Endothelial cell (in vitro differentiated cells): Measurements from ENCODE around the gene RABGGTA. TPM values are rescaled to one million over a fixed set of nuclear protein-coding genes. Genes with fewer than 3 reads are reported as not detected.

ENCODE experiments used
- DNase-seq: peaks from one replicate; pipeline ENCODE4 v3.0.0; 2021; ENCODE audit warnings: low spot score
- H3K27ac Mint-ChIP-seq: one replicate; pipeline ENCODE4 v1.8.0; 2021; ENCODE audit warnings: mixed read lengths, inconsistent platforms; ENCODE audit not compliant: unreplicated experiment
- H3K27me3 Mint-ChIP-seq: one replicate; pipeline ENCODE4 v1.8.0; 2021; ENCODE audit warnings: mild to moderate bottlenecking, moderate library complexity, mixed read lengths, inconsistent platforms; ENCODE audit not compliant: unreplicated experiment
- H3K36me3 Mint-ChIP-seq: one replicate; pipeline ENCODE4 v1.8.0; 2021; ENCODE audit warnings: mild to moderate bottlenecking, low read depth, mixed read lengths, inconsistent platforms; ENCODE audit not compliant: unreplicated experiment
- H3K4me1 Mint-ChIP-seq: one replicate; pipeline ENCODE4 v1.8.0; 2021; ENCODE audit warnings: mild to moderate bottlenecking, mixed read lengths, inconsistent platforms; ENCODE audit not compliant: unreplicated experiment
- H3K4me3 Mint-ChIP-seq: one replicate; pipeline ENCODE4 v1.8.0; 2021; ENCODE audit warnings: mild to moderate bottlenecking, mixed read lengths, inconsistent platforms; ENCODE audit not compliant: unreplicated experiment
- H3K9me3 Mint-ChIP-seq: one replicate; pipeline ENCODE4 v1.8.0; 2021; ENCODE audit warnings: mixed read lengths, inconsistent platforms; ENCODE audit not compliant: unreplicated experiment
- CTCF ChIP-seq: fragments of 200-600 bp; sonication (generic); IDR thresholded peaks from one replicate; pipeline ENCODE4 v1.5.0; 2021; ENCODE audit warnings: antibody characterized with exemption; ENCODE audit not compliant: unreplicated experiment
- total RNA-seq: library from RNA; stranded (reverse); fragmentation: NEBNext Ultra II Directional; extraction: Animal tissue kit (Norgen Biotek cat#: 25700); gene quantifications from one replicate; pipeline ENCODE4 v1.2.1, GENCODE V29; 2021; ENCODE audit not compliant: unreplicated experiment

The RABGGTA gene
- total RNA-seq, 1 donor from 2014 or later: 17.7 TPM

DNA sequence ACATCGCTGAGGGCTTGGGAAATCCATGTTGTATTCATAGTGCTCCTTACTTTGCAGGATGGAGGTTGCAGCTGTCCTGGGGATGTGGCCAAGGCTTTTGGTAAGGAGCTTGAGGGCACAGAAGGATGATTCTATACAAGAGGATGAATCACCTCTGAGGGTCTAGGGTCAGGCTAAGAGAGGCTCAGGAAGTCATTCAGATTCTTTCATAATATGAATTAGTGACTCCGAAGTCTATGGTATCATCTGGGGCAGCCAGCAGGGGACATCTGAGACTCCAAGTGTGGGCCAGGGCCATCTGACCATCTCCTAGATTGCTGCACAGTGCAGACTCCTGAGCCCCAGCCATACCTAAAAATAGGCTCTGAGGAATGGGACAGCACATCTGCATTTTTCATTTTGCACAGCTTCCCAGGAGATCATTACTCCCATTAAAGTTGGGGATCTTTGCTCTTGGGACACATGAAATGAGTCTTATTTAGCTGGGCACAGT is 33.9 kb downstream of the RABGGTA start:
- Mint-ChIP-seq H3K4me1 (peaks cover 12% of the 10 kb centered on the region), H3K36me3 (peaks cover 42% of the 10 kb centered on the region), H3K4me3 (peak overlapping the region; percentile 58), H3K9me3 (no peaks in the 10 kb centered on the region), H3K27me3 (peaks cover 6% of the 10 kb centered on the region), H3K27ac (no peak overlapping the region)
- DNase-seq: no peak
- no peak for TF ChIP-seq CTCF

GRCh38 chr14:24236689-24237462 is 34.5 kb downstream of the RABGGTA start:
- H3K36me3 Mint-ChIP-seq: peaks cover 42% of the 10 kb centered on the region

DNA sequence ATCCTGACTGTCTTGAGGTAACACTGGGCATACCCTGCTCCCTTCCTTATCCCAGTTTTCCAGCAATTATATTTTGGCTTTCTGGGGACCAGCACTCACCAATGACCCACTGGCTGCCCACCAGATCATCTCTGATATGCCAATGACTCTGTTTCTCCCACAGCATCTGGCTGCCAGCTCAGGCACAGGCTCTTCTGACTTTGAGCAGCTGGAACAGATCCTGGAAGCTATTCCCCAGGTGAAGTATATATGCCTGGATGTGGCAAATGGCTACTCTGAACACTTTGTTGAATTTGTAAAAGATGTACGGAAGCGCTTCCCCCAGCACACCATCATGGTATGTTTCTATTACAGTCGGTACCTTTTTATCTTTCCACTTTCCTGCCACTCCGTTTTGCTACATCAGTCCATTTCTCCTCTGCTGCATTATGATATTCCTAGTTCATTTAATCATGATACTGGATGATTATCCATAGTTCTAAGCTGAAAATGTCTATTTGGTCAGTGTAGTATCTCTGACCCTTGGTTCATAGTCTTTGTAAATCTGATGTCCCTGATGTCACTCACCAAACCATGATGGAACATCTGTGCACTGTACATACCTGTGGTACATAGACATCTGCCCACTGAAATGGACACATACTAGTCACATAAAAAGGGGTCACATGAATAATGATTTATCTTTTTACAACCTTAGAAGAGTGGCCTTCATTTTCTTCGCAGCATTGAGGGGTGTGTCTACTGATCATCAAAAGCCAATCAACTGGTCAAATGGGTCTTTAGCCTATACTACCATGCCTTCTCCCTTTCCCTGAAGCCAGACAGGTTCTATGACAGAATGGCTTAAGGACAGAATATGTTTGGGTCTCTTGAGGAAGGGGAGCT is 35.4 kb downstream of the RABGGTA start:
- H3K4me3 Mint-ChIP-seq: peak overlapping the region; percentile 40
- H3K27me3 Mint-ChIP-seq: peaks cover 6% of the 10 kb centered on the region
- peaks cover 42% of the 10 kb centered on the region for H3K36me3 Mint-ChIP-seq
- no peaks in the 10 kb centered on the region for H3K9me3 Mint-ChIP-seq
- TF ChIP-seq CTCF: no peak
- no peak for DNase-seq
- H3K27ac Mint-ChIP-seq: no peak overlapping the region
- peaks cover 17% of the 10 kb centered on the region for H3K4me1 Mint-ChIP-seq

More at GRCh38 chr14:24236689-24237462, 34.5 kb downstream of the RABGGTA start:
- no peak overlapping the region for H3K27ac Mint-ChIP-seq
- no peak for TF ChIP-seq CTCF
- H3K27me3 Mint-ChIP-seq: peaks cover 6% of the 10 kb centered on the region
- H3K4me1 Mint-ChIP-seq: peaks cover 12% of the 10 kb centered on the region
- peak overlapping the region; percentile 26 for H3K4me3 Mint-ChIP-seq
- no peak for DNase-seq
- H3K9me3 Mint-ChIP-seq: no peaks in the 10 kb centered on the region

DNA sequence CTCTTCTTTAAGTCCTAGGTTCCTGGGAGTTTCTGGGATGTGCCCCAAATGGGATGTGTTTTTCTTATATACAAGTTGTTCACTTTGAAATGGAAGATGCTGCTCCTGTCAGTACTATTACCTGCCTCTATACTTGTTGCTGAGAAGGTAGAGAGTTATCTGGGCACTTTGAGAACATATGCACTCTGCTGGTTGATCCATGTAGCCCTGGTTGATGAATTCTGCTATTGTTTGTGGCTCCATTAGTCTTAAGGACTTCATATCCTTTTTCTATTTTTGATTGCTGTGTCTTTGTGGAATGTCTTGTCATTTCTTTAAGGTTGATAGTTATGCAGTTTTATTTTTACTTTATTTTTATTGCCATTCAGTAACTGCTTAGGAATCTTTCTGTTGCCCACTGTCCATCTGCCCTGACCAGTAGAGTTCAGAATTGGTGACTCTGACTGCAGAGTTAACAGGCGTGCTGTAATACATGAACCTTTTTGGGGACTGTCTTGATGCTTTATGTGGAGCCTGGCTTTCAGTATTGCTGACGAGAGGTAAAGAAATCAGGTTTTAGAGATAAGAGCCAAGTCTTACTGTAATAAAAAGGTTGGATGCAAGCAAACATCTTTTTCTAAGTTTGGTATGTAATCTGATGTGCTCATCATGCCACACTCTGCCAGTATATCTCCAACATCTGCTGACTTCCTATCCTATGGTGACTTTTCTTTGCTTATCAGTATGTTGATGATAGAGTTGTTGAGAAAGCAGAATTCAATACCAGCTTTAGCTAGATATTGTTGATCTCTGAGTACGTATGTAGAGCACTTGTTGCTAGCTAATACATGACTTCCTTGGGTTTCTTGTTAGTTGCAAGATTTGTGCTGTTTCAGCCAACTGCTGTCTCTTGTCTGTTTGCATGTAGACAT is 37.0 kb downstream of the RABGGTA start:
- Mint-ChIP-seq H3K4me3 (peak overlapping the region; percentile 80), H3K4me1 (peaks cover 18% of the 10 kb centered on the region), H3K36me3 (peaks cover 32% of the 10 kb centered on the region), H3K27ac (no peak overlapping the region), H3K9me3 (no peaks in the 10 kb centered on the region), H3K27me3 (peaks cover 2% of the 10 kb centered on the region)
- no peak for DNase-seq
- no peak for TF ChIP-seq CTCF
